IMR-90 (cell line): Measurements from ENCODE around the gene NRIP2. TPM values are rescaled to one million over a fixed set of nuclear protein-coding genes. Genes with fewer than 3 reads are reported as not detected.

ENCODE experiments used
- ATAC-seq: fragments of 200-7000 bp; cut with Tn5 transposase; 2 replicates; pipeline ENCODE4 v1.9.1; 2020; ENCODE audit warnings: low read depth, mild to moderate bottlenecking, moderate library complexity
- BruUV-seq: library from RNA; stranded (reverse); fragments of 400-500 nt; replicated peaks from 2 replicates; lab custom pipeline; 2021; lab: Mats Ljungman, UMichigan
- CTCF ChIA-PET: fragments of 300-600 bp; formaldehyde crosslinking; extraction: SDS; loops from one replicate; lab custom pipeline; 2021; ENCODE audit warnings: antibody characterized with exemption; lab: Yijun Ruan, JAX
- POLR2A ChIA-PET: fragments of 300-600 bp; sonication (Branson Sonifier 250); formaldehyde crosslinking; loops from one replicate; lab custom pipeline; 2022; ENCODE audit warnings: antibody characterized with exemption; ENCODE audit not compliant: unreplicated experiment; lab: Charles Lee
- DNase-seq: peaks from one replicate; pipeline ENCODE4 v3.0.0; 2013
- H2AFZ ChIP-seq: replicated peaks from 2 replicates; pipeline ENCODE3; 2013; ENCODE audit warnings: low read length, mild to moderate bottlenecking; ENCODE audit not compliant: poor library complexity
- H2AK5ac ChIP-seq: 2 replicates; pipeline ENCODE4 v1.6.1; 2013; ENCODE audit warnings: low read depth, low read length, inconsistent platforms
- H2AK9ac ChIP-seq: replicated peaks from 2 replicates; pipeline ENCODE3; 2013; ENCODE audit warnings: mild to moderate bottlenecking, low read depth, low read length, moderate library complexity; ENCODE audit not compliant: poor library complexity
- H2BK120ac ChIP-seq: 2 replicates; pipeline ENCODE4 v1.6.1; 2013; ENCODE audit warnings: low read depth, low read length, inconsistent platforms
- H2BK15ac ChIP-seq: 3 replicates; pipeline ENCODE4 v1.6.1; 2013; ENCODE audit warnings: low read depth, low read length, inconsistent platforms
- H2BK20ac ChIP-seq: 2 replicates; pipeline ENCODE4 v1.6.1; 2013; ENCODE audit warnings: low read depth, mild to moderate bottlenecking, inconsistent platforms, low read length, moderate library complexity
- H2BK5ac ChIP-seq: 2 replicates; pipeline ENCODE4 v1.6.1; 2013; ENCODE audit warnings: mild to moderate bottlenecking, low read depth, low read length, inconsistent platforms; ENCODE audit not compliant: poor library complexity, severe bottlenecking
- H3K14ac ChIP-seq: replicated peaks from 2 replicates; pipeline ENCODE4 v1.6.1; 2013; ENCODE audit warnings: low read depth, low read length, inconsistent platforms
- H3K18ac ChIP-seq: 2 replicates; pipeline ENCODE4 v1.6.1; 2013; ENCODE audit warnings: low read depth, low read length, control low read depth
- H3K23ac ChIP-seq: 2 replicates; pipeline ENCODE4 v1.6.1; 2013; ENCODE audit warnings: low read depth, low read length, inconsistent platforms
- H3K27ac ChIP-seq: 2 replicates; pipeline ENCODE4 v1.5.1; 2013; ENCODE audit warnings: mild to moderate bottlenecking, control low read depth, low read length; ENCODE audit not compliant: insufficient read depth
- H3K27me3 ChIP-seq: 2 replicates; pipeline ENCODE4 v1.6.1; 2013; ENCODE audit warnings: low read length; ENCODE audit not compliant: control insufficient read depth, insufficient read depth
- H3K36me3 ChIP-seq: 2 replicates; pipeline ENCODE4 v1.6.1; 2013; ENCODE audit warnings: low read length, mixed read lengths; ENCODE audit not compliant: control insufficient read depth, insufficient read depth
- H3K4ac ChIP-seq: 2 replicates; pipeline ENCODE4 v1.6.1; 2013; ENCODE audit warnings: low read depth, low read length, inconsistent platforms
- H3K4me1 ChIP-seq: 2 replicates; pipeline ENCODE4 v1.6.1; 2013; ENCODE audit warnings: low read length, mixed read lengths; ENCODE audit not compliant: control insufficient read depth, insufficient read depth
- H3K4me2 ChIP-seq: 2 replicates; pipeline ENCODE4 v1.6.1; 2013; ENCODE audit warnings: low read depth, mild to moderate bottlenecking, control low read depth, low read length, moderate library complexity
- H3K4me3 ChIP-seq: 2 replicates; pipeline ENCODE4 v1.5.1; 2013; ENCODE audit warnings: low read depth, mild to moderate bottlenecking, control low read depth, low read length, moderate library complexity; ENCODE audit not compliant: insufficient read depth
- H3K56ac ChIP-seq: 2 replicates; pipeline ENCODE4 v1.6.1; 2013; ENCODE audit warnings: low read length, inconsistent platforms; ENCODE audit not compliant: insufficient read depth; ENCODE audit errors: extremely low read depth
- H3K79me1 ChIP-seq, 2 experiments: 2 replicates each; pipeline ENCODE4 v1.6.1; 2013; ENCODE audit warnings: low read length in 2 of 2, inconsistent platforms in 1 of 2, low read depth in 1 of 2
- H3K9ac ChIP-seq: 2 replicates; pipeline ENCODE4 v1.6.1; 2013; ENCODE audit warnings: low read depth, low read length, control low read depth
- H3K9me1 ChIP-seq: 2 replicates; pipeline ENCODE4 v1.6.1; 2013; ENCODE audit warnings: low read length, inconsistent platforms; ENCODE audit not compliant: insufficient read depth
- H3K9me3 ChIP-seq: 2 replicates; pipeline ENCODE4 v1.6.1; 2013; ENCODE audit warnings: low read length; ENCODE audit not compliant: control insufficient read depth, insufficient read depth
- H4K20me1 ChIP-seq: 2 replicates; pipeline ENCODE4 v1.6.1; 2013; ENCODE audit warnings: low read length, inconsistent platforms; ENCODE audit not compliant: insufficient read depth
- H4K5ac ChIP-seq: 2 replicates; pipeline ENCODE4 v1.6.1; 2013; ENCODE audit warnings: mild to moderate bottlenecking, low read depth, low read length, control low read depth
- H4K8ac ChIP-seq, 2 experiments: 2 replicates each; pipeline ENCODE4 v1.6.1; 2013; ENCODE audit warnings: low read depth in 2 of 2, low read length in 2 of 2, control low read depth in 1 of 2, inconsistent platforms in 1 of 2
- H4K91ac ChIP-seq: 2 replicates; pipeline ENCODE4 v1.6.1; 2013; ENCODE audit warnings: low read depth, low read length, inconsistent platforms; ENCODE audit not compliant: insufficient read depth
- BHLHE40 ChIP-seq: fragments of 150-350 bp; IDR thresholded peaks from 2 replicates; pipeline ENCODE4 v1.6.1; 2016; ENCODE audit warnings: mild to moderate bottlenecking, low read depth, low read length
- CTCF ChIP-seq: conservative IDR thresholded peaks from 2 replicates; pipeline ENCODE4 v1.5.1; 2012; ENCODE audit warnings: mild to moderate bottlenecking, low read depth, low read length, improper control_type of control experiment
- MAZ ChIP-seq: IDR thresholded peaks from 2 replicates; pipeline ENCODE4 v1.6.1; 2012; ENCODE audit warnings: low read depth, mild to moderate bottlenecking, low read length, improper control_type of control experiment, moderate library complexity, borderline replicate concordance
- MXI1 ChIP-seq: IDR thresholded peaks from 2 replicates; pipeline ENCODE4 v1.6.1; 2012; ENCODE audit warnings: low read depth, mild to moderate bottlenecking, low read length, moderate library complexity, borderline replicate concordance
- NFE2L2 ChIP-seq: fragments of 150-350 bp; IDR thresholded peaks from 2 replicates; pipeline ENCODE4 v1.6.1; 2016; ENCODE audit warnings: low read depth, mild to moderate bottlenecking, low read length
- SMC3 ChIP-seq: fragments of 150-350 bp; IDR thresholded peaks from 2 replicates; pipeline ENCODE4 v1.6.1; 2016; ENCODE audit warnings: low read depth, mild to moderate bottlenecking, antibody characterized with exemption, low read length, moderate library complexity
- WGBS, 2 experiments: methylation state at CpG; one replicate each; pipeline versions ENCODE4 v1.1.5 to v1.1.7; 2013; ENCODE audit warnings: missing lambda C conversion rate in 2 of 2; ENCODE audit not compliant: insufficient read length in 1 of 2; ENCODE audit errors: extremely low coverage in 2 of 2; 5-methylcytosine and 5-hydroxymethylcytosine counted together
- dilution Hi-C: fragments of 300-500 bp; cut with HindIII; formaldehyde crosslinking; loops from one replicate; pipeline ENCODE4 v1.14.3; 2018; ENCODE audit warnings: low sequenced_read_pairs; ENCODE audit not compliant: unreplicated experiment
- in situ Hi-C: fragments of 300-500 bp; cut with MboI; formaldehyde crosslinking; loops from 3 replicates; pipeline ENCODE4 v1.14.3; 2019; ENCODE audit warnings: low sequenced_read_pairs, inconsistent platforms, mixed read lengths
- intact Hi-C: fragments of 100-400 bp; cut with micrococcal nuclease; formaldehyde crosslinking; loops from 2 replicates; pipeline ENCODE4 v1.10.0; 2022
- polyA plus RNA-seq, 3 experiments: library from polyadenylated mRNA; depleted of rRNA; stranded (reverse); fragments of >200 nt; gene quantifications; 2 replicates each; pipeline ENCODE4 v1.2.3, GENCODE V29; 2012; ENCODE audit warnings: low replicate concordance in 1 of 3
- total RNA-seq: library from RNA; depleted of rRNA; stranded (reverse); fragments of >200 nt; gene quantifications from 2 replicates; pipeline ENCODE4 v1.2.3, GENCODE V29; 2012
- TF ChIP-seq, protein P1 (sequence below): fragments of 150-350 bp; IDR thresholded peaks from 2 replicates; pipeline ENCODE4 v1.6.1; 2017; ENCODE audit warnings: mild to moderate bottlenecking, antibody characterized with exemption, low read length, low read depth

The NRIP2 gene
- total and polyA plus RNA-seq, 2 of the 4 experiments (the other 2 are of a cell fraction), result 0.18 to 0.27 TPM

GRCh38 chr12:2797721-2798418 lies 37.0 kb downstream of the NRIP2 start:
- Histone ChIP-seq H3K4me1 (peaks cover 4% of the 10 kb centered on the region; the same call in 1 of the 2 replicates), H3K18ac (no peak overlapping the region), H3K27ac (no peak overlapping the region), H2BK20ac (no peak overlapping the region), H2AFZ (no peak overlapping the region), H3K36me3 (peaks cover 39% of the 10 kb centered on the region), H3K9me3 (no peaks in the 10 kb centered on the region), H2BK15ac (no peak overlapping the region), H3K4me2 (no peak overlapping the region), H4K5ac (no peak overlapping the region), H2BK5ac (no peak overlapping the region), H3K4me3 (no peak overlapping the region), H4K20me1 (peaks cover 21% of the 10 kb centered on the region; the same call in 1 of the 2 replicates), H3K9me1 (peaks cover 8% of the 10 kb centered on the region; the same call in 1 of the 2 replicates), H3K79me1 (peaks cover 33 to 46% of the 10 kb centered on the region in 2 experiments), H3K14ac (no peak overlapping the region), H3K56ac (no peak overlapping the region), H3K27me3 (no peaks in the 10 kb centered on the region), H3K4ac (no peak overlapping the region), H4K91ac (no peak overlapping the region), H2AK5ac (no peak overlapping the region), H2BK120ac (no peak overlapping the region), H3K23ac (no peak overlapping the region), H3K9ac (no peak overlapping the region), H2AK9ac (no peak overlapping the region), H4K8ac (no peak overlapping the region)
- no TSS peak for BruUV-seq
- TF ChIP-seq NFE2L2 (no peak), CTCF (0 out of 2 replicates have a peak, but pooled peaks have one; percentile 14), SMC3 (no peak), MAZ (no peak), BHLHE40 (no peak), MXI1 (no peak)
- TF ChIP-seq, protein P1, sequence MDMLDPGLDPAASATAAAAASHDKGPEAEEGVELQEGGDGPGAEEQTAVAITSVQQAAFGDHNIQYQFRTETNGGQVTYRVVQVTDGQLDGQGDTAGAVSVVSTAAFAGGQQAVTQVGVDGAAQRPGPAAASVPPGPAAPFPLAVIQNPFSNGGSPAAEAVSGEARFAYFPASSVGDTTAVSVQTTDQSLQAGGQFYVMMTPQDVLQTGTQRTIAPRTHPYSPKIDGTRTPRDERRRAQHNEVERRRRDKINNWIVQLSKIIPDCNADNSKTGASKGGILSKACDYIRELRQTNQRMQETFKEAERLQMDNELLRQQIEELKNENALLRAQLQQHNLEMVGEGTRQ, result no peak
- ATAC-seq (no peak), DNase-seq (no peak)
- CTCF ChIA-PET, result no interaction called here
- 100% methylated on average over 1 of the region's 7 CpGs; no CpG with 5 or more reads in 1 of the 2 experiments for WGBS, 2 experiments
- intact Hi-C loops, result no loop called here
- in situ Hi-C loops, result no loop called here
- POLR2A ChIA-PET, result no interaction called here
- dilution Hi-C loops, result no loop called here
